Tibial artery (tissue), 4 donors: ENCODE data around the gene TADA3.

Experiments used
- DNase-seq, 2 donors: peaks; one replicate each; pipeline ENCODE4 v3.0.0-alpha.2; 2019
- H3K27ac ChIP-seq, 2 donors: fragments of 200-600 bp; sonication (generic) in 1 of 2; 1 replicate in 1 of 2; 2 replicates in 1 of 2; pipeline ENCODE4 v1.5.1; 2018 to 2019; ENCODE audit warnings: mild to moderate bottlenecking in 1 of 2
- H3K27me3 ChIP-seq, 2 donors: fragments of 200-600 bp; sonication (generic) in 1 of 2; one replicate each; pipeline versions ENCODE4 v1.5.1 to v1.6.0; 2016 to 2019
- H3K36me3 ChIP-seq, 3 donors: fragments of 200-600 bp; sonication (generic) in 2 of 3; one replicate each; pipeline ENCODE4 v1.5.1; 2016 to 2019; ENCODE audit warnings: mild to moderate bottlenecking in 2 of 3
- H3K4me1 ChIP-seq, 4 donors: fragments of 200-600 bp; sonication (generic) in 2 of 4; 1 replicate in 3 of 4; 2 replicates in 1 of 4; pipeline ENCODE4 v1.5.1; 2016 to 2019
- H3K4me3 ChIP-seq, 2 donors: fragments of 200-600 bp; sonication (generic) in 1 of 2; 1 replicate in 1 of 2; 2 replicates in 1 of 2; pipeline ENCODE4 v1.5.1; 2018 to 2019; ENCODE audit warnings: mild to moderate bottlenecking in 2 of 2
- H3K9me3 ChIP-seq, 3 donors: fragments of 200-600 bp; sonication (generic) in 1 of 3; one replicate each; pipeline ENCODE4 v1.5.1; 2016 to 2019
- CTCF ChIP-seq, 2 experiments: fragments of 200-600 bp in 1 of 2; fragments of 450-650 bp in 1 of 2; IDR thresholded peaks; one replicate each; pipeline ENCODE4 v1.5.1; 2017 to 2019; ENCODE audit warnings: antibody characterized with exemption in 2 of 2, mild to moderate bottlenecking in 1 of 2, moderate library complexity in 1 of 2
- intact Hi-C: fragments of 100-400 bp; cut with DNase I; formaldehyde crosslinking; loops from one replicate; pipeline ENCODE4 v1.15.0; 2023; ENCODE audit warnings: low total_unique reads

Gene TADA3

GRCh38 chr3:9809239-9809614 is 17.0 kb upstream of the TADA3 start:
- Histone ChIP-seq H3K27me3 (no peaks in the 10 kb centered on the region), H3K4me3 (peak overlapping the region; percentile 77 to 80), H3K4me1 (peaks cover 0 to 16% (median 13%) of the 10 kb centered on the region in 4 donors), H3K36me3 (peaks cover 21 to 51% (median 41%) of the 10 kb centered on the region in 3 donors), H3K9me3 (no peaks in the 10 kb centered on the region), H3K27ac (peak overlapping the region; percentile 97 to 98)
- intact Hi-C loops, result no loop called here
- no peak for TF ChIP-seq CTCF (IDR thresholded peaks at IDR 0.05)
- no peak for DNase-seq

DNA sequence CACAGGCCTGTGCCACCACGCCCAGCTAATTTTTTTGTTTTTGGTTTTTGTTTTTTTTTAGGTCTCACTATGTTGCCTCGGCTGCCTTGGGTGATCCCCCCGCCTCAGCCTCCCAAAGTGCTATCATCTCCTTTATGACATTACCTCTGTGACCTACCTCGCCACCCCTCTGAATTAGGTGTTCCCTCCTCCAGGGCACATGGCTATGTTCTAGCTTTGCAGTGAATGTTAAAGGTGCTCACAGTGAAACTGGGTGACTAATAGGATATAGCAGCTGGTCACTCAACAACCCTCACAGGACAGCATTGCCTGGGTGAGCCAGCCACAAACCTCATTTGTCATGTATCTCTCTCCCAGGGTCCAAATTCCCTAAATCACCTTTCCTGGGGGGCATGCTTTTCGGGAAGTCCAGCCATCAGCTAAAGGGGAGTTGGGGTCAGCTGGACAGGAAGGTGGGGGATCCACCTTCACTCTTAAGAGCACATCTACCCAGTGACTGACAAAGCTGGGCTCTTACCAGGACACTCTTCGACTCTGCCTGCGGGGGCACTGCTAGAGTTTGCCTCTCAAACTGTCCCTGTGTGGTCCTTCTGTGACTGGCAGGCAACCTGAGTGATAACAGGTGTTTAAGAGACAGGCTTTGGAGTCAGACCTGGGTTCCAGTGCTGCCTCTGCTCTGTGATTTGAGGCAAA is 16.2 kb upstream of the TADA3 start:
- no peaks in the 10 kb centered on the region for H3K27me3 ChIP-seq
- H3K9me3 ChIP-seq, result no peaks in the 10 kb centered on the region
- TF ChIP-seq CTCF (IDR thresholded peaks at IDR 0.05), result no peak
- peaks cover 28 to 52% (median 45%) of the 10 kb centered on the region in 3 donors for H3K36me3 ChIP-seq
- peaks cover 0 to 16% (median 13%) of the 10 kb centered on the region in 4 donors for H3K4me1 ChIP-seq
- intact Hi-C loops, result loop anchor here (1.0 kb wide), 1 partner anchor 12 kb away; no protein-coding TSS in a partner anchor
- DNase-seq, result no peak
- peak overlapping the region; percentile 97 to 98 for H3K27ac ChIP-seq
- no peak overlapping the region for H3K4me3 ChIP-seq

GRCh38 chr3:9807981-9808344 is 15.7 kb upstream of the TADA3 start:
- H3K36me3 ChIP-seq, result peaks cover 34 to 52% (median 45%) of the 10 kb centered on the region in 3 donors
- intact Hi-C loops, result loop anchor here (1.0 kb wide), 1 partner anchor 12 kb away; no protein-coding TSS in a partner anchor

GRCh38 chr3:9806688-9807589 is 14.7 kb upstream of the TADA3 start:
- no peak for DNase-seq
- peaks cover 0 to 16% (median 13%) of the 10 kb centered on the region in 4 donors for H3K4me1 ChIP-seq
- TF ChIP-seq CTCF (IDR thresholded peaks at IDR 0.05), result no peak
- no peaks in the 10 kb centered on the region for H3K27me3 ChIP-seq
- peaks cover 40 to 52% (median 51%) of the 10 kb centered on the region in 3 donors for H3K36me3 ChIP-seq
- no peak overlapping the region for H3K4me3 ChIP-seq
- intact Hi-C loops, result no loop called here
- no peak overlapping the region for H3K27ac ChIP-seq
- no peaks in the 10 kb centered on the region for H3K9me3 ChIP-seq

More at GRCh38 chr3:9807981-9808344, 15.7 kb upstream of the TADA3 start:
- DNase-seq, result no peak
- H3K4me1 ChIP-seq, result peaks cover 0 to 16% (median 13%) of the 10 kb centered on the region in 4 donors
- no peak overlapping the region for H3K27ac ChIP-seq
- H3K27me3 ChIP-seq, result no peaks in the 10 kb centered on the region
- no peak overlapping the region for H3K4me3 ChIP-seq
- H3K9me3 ChIP-seq, result no peaks in the 10 kb centered on the region
- no peak for TF ChIP-seq CTCF (IDR thresholded peaks at IDR 0.05)

DNA sequence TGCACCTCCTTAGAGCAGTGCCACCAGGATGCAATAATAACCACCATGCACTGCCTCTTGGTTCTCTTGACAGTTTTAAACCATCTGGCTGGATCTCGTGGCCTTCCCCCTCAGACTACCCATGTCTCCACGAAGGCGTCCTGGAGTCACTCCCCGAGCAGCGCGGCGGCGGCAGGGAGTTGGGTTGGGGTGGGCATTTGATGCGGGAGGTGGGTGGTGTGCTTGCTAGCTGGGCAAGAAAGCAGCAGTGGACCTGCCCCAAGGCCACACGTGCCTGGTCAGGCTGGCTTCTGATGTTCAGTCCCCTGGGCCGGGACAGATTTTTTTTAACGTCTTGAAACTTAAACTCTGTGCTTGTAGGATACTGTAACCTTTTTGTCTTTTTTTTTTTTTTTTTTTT is 13.9 kb upstream of the TADA3 start:
- peaks cover 0 to 15% (median 11%) of the 10 kb centered on the region in 4 donors for H3K4me1 ChIP-seq
- no peaks in the 10 kb centered on the region for H3K9me3 ChIP-seq
- H3K36me3 ChIP-seq, result peaks cover 48 to 60% (median 59%) of the 10 kb centered on the region in 3 donors
- no peak overlapping the region for H3K27ac ChIP-seq
- intact Hi-C loops, result no loop called here
- no peak overlapping the region for H3K4me3 ChIP-seq
- H3K27me3 ChIP-seq, result no peaks in the 10 kb centered on the region
- TF ChIP-seq CTCF (IDR thresholded peaks at IDR 0.05), result no peak
- no peak for DNase-seq
